ENCODE data around the gene EIF5B.

Gene EIF5B

DNA sequence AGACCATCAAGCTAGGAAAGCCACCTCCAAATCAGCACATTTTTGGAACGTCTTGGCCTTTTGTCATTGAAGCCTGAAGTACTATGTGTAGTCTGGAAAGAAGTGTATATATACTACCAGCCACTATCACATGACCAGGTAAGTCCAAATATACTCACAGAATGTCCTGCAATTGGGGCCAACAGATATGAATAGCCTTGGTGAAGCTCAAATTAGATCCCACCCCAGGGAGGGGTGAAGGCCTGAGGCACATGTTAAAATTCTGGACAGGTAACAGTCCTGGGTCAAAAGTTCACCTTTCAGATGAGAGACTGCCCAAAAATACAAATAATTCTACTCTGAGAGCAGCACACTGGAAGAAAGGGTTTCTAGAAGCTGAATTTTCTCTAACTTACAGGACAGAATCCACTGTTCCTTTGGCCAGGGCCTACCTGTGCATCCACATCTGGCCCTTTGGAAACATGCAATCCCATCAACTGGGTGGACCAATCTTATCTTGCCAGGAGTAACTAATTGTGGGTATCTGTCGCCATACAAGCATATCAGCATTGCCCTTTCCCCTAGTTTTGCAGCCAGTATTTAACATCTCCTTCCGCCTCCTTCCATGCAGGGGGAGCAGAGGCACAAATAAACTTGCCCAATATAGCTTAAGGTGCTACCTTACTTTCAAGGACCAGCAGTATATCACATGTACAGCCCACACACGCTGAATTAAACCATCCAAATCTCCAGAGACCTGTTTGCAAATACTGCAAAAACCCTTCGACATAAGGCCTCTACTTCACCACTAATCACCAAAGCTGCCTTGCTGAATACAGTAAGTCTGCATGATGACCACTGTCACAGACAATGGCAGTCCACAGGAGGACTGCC is 67.8 kb downstream of the EIF5B start:
- DNase-seq (ENCODE audit: low read depth in 4 of 4, low spot score in 1 of 4) = no peak

DNA sequence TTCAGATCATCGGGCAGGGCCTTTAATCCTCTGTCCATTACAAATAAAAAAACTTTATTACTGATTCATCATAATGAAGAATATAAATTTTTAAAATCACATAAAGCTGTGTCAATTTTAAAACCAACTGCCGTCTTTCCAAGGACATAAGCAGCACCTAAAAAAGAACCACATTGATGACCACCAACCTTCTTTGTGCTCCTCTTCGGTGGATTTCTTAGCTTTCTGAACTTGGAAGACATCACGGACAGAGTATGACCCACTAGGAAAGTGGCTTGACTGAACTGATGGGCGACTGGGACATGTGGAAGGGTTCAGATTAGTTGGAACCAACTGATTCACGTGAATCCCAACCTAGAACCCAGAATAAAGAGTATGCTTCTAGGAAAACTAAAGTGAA is 68.9 kb downstream of the EIF5B start:
- DNase-seq (ENCODE audit: low read depth in 4 of 4, low spot score in 1 of 4) = no peak

DNA sequence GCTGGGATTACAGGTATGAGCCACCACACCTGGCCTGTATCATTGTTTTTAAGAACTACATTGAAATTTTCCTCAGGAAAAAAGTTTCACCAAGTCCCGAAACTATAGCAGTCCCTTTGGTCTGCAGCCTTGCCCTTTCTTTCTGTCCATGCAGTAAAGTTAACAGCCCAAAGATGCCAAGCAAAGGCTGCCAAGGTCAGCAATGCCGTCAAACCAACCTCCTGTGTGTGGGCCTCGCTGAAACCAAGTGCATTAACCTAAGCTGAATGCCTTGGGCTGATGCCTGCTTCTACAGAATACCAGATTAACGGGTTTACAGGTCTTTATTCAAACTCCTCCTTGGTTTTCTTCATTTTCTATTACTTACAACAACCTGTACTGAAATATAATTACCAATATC is 73.1 kb downstream of the EIF5B start:
- DNase-seq (ENCODE audit: low read depth in 4 of 4, low spot score in 1 of 4) = no peak

DNA sequence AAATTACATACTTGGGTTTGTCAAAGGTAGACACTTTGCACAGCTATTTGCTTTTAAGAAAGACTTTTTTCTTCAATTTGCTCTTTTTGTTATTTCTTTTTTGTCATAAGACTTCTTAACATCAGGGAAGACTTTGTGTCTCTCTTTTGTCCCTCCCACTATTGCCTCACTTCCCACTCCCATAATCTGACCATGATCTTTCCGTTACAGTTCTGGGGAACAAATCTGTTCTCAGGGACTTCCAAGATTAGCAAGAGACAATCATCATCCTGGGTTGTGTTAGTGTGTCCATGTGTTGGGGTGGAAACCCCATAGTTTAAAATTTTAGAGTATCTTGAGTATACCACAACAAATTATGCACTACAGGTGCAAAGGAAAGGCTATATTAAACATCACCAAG is 77.4 kb downstream of the EIF5B start:
- no peak for DNase-seq (ENCODE audit: low read depth in 4 of 4, low spot score in 1 of 4)

DNA sequence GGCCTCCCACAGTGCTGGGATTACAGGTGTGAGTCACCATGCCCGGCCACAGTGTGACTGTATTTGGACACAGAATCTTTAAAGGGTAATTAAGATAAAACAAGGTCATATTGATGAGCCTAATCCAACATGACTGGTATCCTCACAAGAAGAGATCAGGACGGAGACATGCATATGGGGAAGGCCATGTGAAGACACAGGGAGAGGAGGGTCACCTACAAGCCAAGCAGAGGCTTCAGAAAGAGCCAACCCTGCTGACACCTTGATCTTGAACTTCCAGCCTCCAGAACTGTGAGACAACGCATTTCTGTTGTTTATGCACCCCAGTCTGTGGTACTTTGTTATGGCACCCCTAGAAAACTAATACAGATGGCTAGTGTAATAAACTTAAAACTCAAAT is 80.2 kb downstream of the EIF5B start:
- no peak for DNase-seq (ENCODE audit: low read depth in 4 of 4, low spot score in 1 of 4)

DNA sequence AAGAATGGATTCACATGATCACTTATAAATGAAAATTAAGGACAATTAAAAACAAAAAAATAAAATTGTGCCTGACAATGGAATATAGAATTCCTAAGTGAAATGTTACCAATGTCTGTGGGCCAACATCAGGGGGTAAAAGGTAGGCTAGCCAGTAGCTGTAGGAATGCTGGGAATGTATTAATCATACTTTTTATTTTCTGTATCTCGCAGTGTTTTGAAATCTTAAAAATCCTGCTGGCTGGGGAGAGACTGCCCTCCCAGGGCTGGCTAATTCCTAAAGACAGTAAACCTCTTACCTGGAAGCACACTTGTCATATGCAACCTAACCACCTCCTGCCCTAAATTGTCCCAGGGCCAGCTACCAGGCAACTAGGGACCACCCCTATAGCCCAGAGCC is 82.8 kb downstream of the EIF5B start:
- DNase-seq (ENCODE audit: low read depth in 4 of 4, low spot score in 1 of 4) = no peak

DNA sequence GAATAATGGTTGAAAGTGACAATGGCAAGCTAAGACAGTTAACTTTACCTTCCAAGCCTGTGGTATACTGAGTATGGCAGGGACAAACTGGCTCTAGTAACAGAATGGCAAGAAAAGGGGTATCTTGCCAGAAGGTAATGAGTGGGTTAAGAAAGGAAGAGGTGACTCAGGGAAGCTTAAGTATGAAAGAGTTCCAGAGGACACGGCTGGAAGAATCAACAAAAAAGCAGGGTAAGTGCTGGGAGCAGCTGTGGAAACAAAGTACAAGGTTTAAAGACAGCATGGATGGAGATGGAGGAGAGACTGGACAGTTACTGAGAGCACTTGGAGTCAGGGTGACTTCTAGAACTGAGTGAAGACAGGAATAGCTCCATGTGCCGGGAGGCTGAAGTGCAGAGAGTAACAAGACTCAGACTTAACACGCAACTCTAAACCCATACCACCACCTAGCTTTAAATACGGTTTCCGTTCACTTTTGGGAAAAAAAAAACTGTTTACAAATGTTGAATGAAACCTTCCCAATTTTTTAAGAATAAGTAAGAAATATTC is 83.6 kb downstream of the EIF5B start:
- no peak for DNase-seq (ENCODE audit: low read depth in 4 of 4, low spot score in 1 of 4)

DNA sequence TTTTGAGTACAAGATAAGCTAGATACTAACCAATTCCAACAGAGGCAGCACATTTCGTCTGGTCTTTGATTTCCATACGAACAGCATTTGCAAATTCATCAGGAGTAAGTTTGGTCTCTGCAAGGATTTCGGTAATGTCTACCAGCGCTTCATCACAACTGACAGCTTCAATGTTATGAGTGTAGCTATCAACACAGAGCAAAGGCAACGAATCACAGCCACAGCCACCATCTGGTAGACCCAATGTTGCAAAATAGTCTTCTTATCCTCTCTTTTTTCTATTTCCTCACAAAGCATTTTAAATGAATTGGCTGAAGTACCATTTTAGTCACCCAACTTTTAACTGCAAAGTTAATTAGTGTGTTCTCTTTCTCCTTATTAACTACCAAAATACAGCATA is 84.3 kb downstream of the EIF5B start:
- DNase-seq (ENCODE audit: low read depth in 4 of 4, low spot score in 1 of 4) = no peak

DNA sequence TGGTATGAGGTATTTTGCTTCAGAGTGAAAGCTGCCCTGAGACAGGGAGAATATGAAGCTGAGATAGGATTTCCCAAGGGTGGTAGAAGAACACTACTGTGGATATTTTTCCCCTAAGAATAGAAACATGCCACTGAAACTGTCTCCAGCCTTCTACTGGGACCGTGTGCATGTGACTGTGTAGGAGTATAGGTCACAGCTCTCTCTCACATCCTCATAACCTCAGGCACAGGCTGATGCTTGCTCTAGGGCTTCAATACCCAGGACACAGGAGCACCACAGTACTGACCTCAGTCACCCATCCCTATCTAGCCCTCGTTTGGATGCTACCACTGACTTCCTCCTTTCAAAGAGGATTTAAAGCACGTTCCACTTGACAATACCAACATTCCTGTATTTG is 85.4 kb downstream of the EIF5B start:
- DNase-seq (ENCODE audit: low read depth in 4 of 4, low spot score in 1 of 4) = no peak

DNA sequence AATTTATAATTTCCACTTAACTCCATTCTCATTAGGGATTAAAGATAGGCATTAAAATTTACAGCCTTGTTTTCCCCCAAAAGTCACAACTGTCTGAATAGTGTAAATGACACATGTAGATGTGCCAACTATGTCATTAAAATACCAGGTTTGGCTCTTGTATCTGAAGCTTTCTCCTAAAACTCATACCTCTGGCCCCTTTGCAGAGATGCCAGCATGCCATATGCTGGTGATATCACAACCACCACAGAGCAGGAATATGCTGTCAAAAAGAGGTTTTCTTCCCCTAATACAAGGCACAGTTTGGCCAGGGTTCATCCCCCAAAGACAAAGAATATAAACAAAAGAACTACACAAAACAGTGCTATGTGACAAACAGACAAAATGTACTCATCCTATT is 87.2 kb downstream of the EIF5B start:
- no peak for DNase-seq (ENCODE audit: low read depth in 4 of 4, low spot score in 1 of 4)

DNA sequence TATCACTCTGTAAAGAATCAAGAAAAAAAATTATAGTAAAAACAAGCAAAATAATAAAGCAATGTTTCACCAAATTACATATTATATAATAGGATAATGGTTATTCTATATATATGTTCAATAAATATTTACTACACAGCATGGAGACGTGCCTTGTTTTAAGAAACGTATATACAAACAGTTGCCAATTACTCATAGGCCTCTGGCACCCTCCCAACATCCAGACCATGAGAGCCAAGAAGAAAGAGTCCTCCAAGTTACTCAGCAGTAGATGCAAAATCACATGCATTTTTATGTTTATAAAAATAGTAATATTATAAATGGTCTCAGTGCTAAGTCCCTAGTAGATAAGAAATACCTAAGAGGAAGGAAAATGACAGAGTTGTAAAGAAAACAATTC is 87.8 kb downstream of the EIF5B start:
- no peak for DNase-seq (ENCODE audit: low read depth in 4 of 4, low spot score in 1 of 4)

DNA sequence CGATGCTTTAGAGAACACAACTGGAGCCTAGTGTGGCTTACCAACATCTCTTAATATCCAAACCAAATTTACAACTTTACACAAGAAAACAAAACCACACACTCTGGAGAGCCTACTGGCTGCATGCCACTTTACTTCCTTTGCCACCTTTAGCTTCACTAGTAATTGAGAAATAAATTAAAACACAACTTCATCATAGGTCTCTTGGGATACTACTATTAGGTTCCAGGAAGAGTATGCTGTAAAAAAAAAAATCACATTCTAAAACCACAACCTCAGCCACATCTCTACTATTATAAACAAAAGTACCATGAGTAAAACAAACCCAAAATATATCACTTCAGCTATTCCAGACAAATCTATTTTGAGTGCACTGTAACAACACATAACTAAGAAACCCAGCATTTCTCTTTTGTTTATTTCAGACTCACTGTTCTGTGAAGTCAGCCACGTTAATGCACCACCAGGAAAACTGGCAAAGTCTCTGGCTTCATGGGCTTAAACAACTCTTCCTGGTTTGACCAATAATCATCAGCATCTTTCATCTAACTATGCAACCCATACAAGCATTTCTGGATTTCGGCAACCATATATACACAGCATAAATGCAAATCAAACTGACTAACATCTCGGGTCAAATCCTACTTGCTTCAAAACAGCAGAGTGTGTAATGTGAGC is 93.6 kb downstream of the EIF5B start:
- no peak for DNase-seq (ENCODE audit: low read depth in 4 of 4, low spot score in 1 of 4)

DNA sequence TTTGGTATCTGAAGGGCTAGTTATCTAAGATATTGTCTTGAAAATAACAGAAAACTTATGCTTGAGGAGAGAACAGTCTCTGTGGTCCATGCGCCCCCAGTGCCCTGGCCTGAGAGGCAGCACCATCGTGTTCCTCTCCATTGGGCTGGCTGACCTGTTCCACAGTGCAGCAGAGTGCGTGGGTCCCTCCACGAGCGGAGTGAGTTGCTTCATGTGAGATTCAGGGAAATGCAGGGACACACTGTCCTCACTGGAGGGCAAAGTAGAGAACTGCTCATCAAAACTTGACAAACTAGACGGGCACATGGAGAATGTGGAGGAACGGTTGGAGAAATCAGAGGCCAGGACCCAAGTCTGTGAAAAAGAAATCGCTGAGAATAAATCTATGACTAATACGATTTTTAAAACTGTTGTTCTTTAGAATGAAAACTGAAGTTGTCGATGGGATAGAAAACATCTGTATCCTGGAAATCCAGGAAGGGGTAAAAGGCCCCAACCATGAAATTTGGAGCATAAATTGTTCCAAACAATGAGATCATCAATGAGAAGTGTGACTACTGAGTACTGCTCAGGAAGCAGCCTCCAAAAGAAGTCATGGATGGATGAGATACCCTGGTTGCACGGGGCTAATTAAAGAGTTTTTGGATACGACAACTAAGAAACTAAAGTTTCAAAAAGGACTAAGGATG is 94.5 kb downstream of the EIF5B start:
- DNase-seq (ENCODE audit: low read depth in 4 of 4, low spot score in 1 of 4) = no peak

DNA sequence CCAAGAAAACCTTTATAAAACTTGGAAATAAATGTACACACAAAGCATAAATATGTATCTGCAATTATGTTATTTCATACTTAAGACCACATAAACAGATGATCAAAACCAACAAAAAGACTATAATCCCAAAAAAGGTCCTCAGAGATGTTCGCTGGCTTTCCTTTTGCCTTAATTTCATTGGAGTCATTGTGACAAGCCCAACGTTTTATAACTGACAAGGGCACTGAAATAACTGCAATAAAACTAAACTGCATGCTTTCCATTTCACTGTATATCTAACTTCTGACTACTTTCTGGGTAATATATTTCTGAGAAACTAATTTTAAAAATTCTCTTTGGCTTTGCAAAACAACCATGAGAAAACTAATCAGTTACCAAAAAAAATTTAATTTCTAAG is 96.2 kb downstream of the EIF5B start:
- no peak for DNase-seq (ENCODE audit: low read depth in 4 of 4, low spot score in 1 of 4)

DNA sequence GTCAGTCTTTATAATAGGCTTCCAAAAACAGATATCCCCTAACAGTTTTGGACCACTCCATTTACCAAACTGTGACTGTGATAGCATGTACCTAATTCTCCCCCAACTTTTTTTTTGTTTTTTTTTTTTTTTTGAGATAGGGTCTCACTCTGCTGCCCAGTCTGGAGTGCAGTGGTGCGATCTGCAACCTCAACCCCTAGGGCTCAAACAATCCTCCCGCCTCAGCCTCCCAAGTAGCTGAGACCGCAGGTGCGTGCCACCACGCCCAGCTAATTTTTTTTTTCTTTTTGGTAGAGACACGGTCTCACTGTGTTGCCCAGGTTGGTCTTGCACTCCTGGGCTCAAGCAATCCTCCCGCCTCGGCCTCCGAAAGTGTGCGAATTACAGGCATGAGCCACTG is 99.7 kb downstream of the EIF5B start:
- no peak for DNase-seq (ENCODE audit: low read depth in 4 of 4, low spot score in 1 of 4)

DNA sequence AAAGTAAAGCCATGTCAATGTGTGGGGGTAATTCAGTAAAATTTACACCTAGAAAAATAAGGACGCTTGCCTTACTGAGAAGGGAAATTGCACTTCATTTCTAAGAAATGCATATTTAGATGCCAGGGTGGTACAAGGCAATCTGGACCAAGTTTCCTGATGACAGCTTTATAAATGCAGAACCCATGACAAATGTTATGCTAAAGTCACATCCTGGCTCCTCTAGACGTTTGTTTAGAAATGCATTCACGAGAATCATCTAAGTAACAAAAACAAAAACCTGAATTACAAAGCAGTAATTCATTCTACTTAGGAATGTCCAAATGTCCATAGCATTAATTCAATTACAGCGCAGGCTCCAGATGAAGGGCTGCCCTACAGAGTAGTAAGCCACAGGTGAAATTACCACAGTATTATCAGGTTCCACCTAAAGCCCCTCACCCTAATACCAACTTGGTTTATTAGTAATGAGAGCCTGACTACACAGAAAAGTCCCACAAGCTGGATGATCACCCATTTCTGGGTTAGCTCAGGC is 102.8 kb downstream of the EIF5B start:
- DNase-seq (ENCODE audit: low read depth in 4 of 4, low spot score in 1 of 4) = no peak

DNA sequence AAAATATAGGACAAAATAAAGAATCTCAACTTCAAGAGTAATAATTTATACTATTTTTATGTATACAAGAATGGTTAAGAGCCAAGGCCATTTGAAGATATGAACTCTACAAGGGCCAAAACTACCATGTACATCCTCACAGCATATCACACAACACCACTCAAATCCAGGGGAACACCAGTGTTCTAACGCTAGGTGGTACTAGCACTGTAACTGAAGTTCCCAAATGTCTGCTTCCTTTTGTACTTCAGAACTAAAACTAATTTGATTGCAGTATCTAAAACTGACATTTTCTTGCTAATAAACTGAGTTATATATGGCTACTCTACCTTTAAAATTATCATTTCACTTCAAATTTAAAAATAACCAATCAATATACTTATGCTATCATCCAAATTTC is 105.6 kb downstream of the EIF5B start:
- DNase-seq (ENCODE audit: low read depth in 4 of 4, low spot score in 1 of 4) = no peak

DNA sequence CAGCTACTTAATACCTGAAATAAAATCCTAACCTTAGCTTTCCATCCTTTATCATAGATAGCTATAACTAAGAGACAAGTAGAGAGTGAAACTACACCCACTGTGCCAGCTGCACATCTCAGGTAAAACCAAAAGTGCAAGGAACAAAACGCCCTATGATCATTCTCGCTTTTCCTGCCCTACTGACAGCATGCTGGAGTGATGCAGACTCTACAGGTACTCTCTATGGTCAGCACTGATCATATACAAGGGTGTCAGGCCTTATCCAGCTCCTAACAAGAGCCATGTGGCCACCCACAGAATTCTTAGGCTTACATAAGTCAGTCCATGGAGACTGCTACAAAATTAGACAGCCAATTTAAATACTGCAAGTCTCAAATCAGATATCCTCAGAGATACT is 107.0 kb downstream of the EIF5B start:
- DNase-seq (ENCODE audit: low read depth in 4 of 4, low spot score in 1 of 4) = no peak

DNA sequence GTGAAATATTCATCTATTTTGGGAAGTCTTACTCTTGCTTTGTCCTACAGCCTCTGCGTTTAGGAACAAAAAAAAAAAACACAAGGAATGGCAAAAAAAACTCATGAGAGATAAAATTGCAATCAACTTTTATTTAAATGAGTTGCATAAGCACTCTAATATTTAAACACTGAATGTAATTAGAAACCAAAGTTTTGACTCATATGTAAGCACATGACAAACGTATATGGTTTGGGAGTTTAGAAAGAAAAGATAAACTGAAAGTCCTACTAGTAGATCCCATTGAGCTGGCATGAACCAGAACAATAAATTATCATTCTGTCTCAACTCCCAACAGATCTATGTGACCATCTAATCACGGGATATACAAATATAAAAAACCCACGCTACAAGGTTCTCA is 107.9 kb downstream of the EIF5B start:
- DNase-seq (ENCODE audit: low read depth in 4 of 4, low spot score in 1 of 4) = no peak

DNA sequence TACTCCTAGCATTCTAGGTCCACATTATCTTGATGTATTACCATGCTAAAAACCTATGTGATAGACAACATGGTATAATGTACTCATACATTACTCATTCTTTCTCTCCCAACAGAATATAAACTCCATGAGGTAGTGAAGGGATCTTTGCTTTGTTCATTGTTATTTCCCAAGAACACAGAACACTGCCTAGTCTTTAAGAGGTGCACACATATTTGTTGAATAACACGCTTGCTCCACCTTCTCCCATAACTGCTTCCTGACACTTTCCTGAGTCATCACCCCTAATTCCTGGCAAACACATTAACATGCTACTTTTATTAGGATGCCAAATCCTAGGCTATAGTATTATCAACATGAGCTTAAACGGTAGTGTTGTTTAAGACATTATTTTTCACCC is 111.4 kb downstream of the EIF5B start:
- no peak for DNase-seq (ENCODE audit: low read depth in 4 of 4, low spot score in 1 of 4)

DNA sequence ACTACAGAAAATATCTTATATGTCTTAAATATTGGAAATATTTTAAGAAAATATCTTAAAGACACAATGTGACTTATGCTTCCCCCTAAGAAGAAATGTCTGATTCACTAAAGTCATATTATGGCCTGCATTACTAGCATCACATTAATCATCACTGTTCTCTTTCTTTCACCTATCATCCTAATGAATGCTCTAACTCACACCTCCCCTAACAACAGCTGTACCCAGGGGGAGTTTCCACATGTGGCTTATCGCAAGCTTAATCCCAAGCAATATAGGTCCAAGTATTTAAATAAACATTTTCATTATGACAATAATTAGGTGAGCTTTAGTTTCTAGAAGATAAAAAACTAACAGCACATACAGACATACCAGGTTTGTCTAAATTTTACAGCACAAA is 113.0 kb downstream of the EIF5B start:
- DNase-seq (ENCODE audit: low read depth in 4 of 4, low spot score in 1 of 4) = no peak

Measured in stimulated activated CD4-positive, alpha-beta T cell treated with anti-CD3 and anti-CD28 coated beads, Interleukin-1b, Interleukin-23, amount 100 ng/mL, for 24 hours (primary cell).